Measurements from ENCODE around the gene EPN2. TPM values are rescaled to one million over a fixed set of nuclear protein-coding genes. Genes with fewer than 3 reads are reported as not detected.

The EPN2 gene
- polyA plus RNA-seq, 3 donors: 0.93 TPM; not detected in 2

GRCh38 chr17:19244357-19244756 is 7.2 kb downstream of the EPN2 start:
- TF ChIP-seq CTCF (IDR thresholded peaks at IDR 0.05): no peak
- H4K20me1 ChIP-seq (ENCODE audit: insufficient read depth, low read length): no peaks in the 10 kb centered on the region
- H3K36me3 ChIP-seq (replicated peaks in 1 of 2; ENCODE audit: control insufficient read depth in 1 of 2, insufficient read depth in 2 of 2, low read length in 2 of 2): no peaks in the 10 kb centered on the region
- H3K4me1 ChIP-seq (ENCODE audit: control insufficient read depth in 1 of 2, insufficient read depth in 2 of 2, low read length in 2 of 2): no peaks in the 10 kb centered on the region
- H2AFZ ChIP-seq (ENCODE audit: insufficient read depth, low read depth, low read length, poor library complexity, severe bottlenecking): no peak overlapping the region
- peaks cover 25 to 69% (median 33%) of the 10 kb centered on the region in 3 donors for H3K27me3 Mint-ChIP-seq (ENCODE audit: low read depth in 3 of 3)
- H3K4me2 ChIP-seq (replicated peaks; ENCODE audit: extremely low read depth, low read length, poor library complexity, severe bottlenecking): no peak overlapping the region
- H3K9ac ChIP-seq (ENCODE audit: insufficient read depth, low read length, poor library complexity, severe bottlenecking): no peak overlapping the region
- no peak for DNase-seq
- H3K27ac Mint-ChIP-seq: no peak overlapping the region
- H3K9me3 ChIP-seq (replicated peaks in 1 of 2; ENCODE audit: control insufficient read depth in 1 of 2, insufficient read depth in 1 of 2, low read length in 2 of 2): no peaks in the 10 kb centered on the region
- no peak overlapping the region for H3K4me3 Mint-ChIP-seq
- H3K27ac ChIP-seq (ENCODE audit: low read depth in 1 of 2, low read length in 2 of 2): no peak overlapping the region
- no peaks in the 10 kb centered on the region for H3K36me3 Mint-ChIP-seq
- intact Hi-C loops (cut with micrococcal nuclease): no loop called here
- no peak overlapping the region for H3K4me3 ChIP-seq (replicated peaks in 1 of 3; ENCODE audit: low read depth in 2 of 3, low read length in 3 of 3)
- no peaks in the 10 kb centered on the region for H3K4me1 Mint-ChIP-seq
- 96% methylated on average over 3 of the region's 8 CpGs for WGBS (ENCODE audit: insufficient coverage)
- peaks cover 0 to 4% (median 0%) of the 10 kb centered on the region in 7 donors for H3K9me3 Mint-ChIP-seq
- peaks cover 8 to 29% of the 10 kb centered on the region in 2 donors for H3K27me3 ChIP-seq (ENCODE audit: control insufficient read depth in 2 of 2, insufficient read depth in 2 of 2, low read length in 2 of 2)
- no peaks in the 10 kb centered on the region for H3K79me2 ChIP-seq (ENCODE audit: insufficient read depth, low read length)

GRCh38 chr17:19244781-19245180 is 7.6 kb downstream of the EPN2 start:
- Mint-ChIP-seq H3K4me1 (no peaks in the 10 kb centered on the region), H3K4me3 (no peak overlapping the region), H3K27me3 (ENCODE audit: low read depth in 3 of 3) (peaks cover 21 to 66% (median 35%) of the 10 kb centered on the region in 3 donors), H3K27ac (no peak overlapping the region), H3K9me3 (peaks cover 0 to 4% (median 0%) of the 10 kb centered on the region in 7 donors), H3K36me3 (no peaks in the 10 kb centered on the region)
- Histone ChIP-seq H2AFZ (ENCODE audit: insufficient read depth, low read depth, low read length, poor library complexity, severe bottlenecking) (no peak overlapping the region), H3K9me3 (replicated peaks in 1 of 2; ENCODE audit: control insufficient read depth in 1 of 2, insufficient read depth in 1 of 2, low read length in 2 of 2) (no peaks in the 10 kb centered on the region), H4K20me1 (ENCODE audit: insufficient read depth, low read length) (no peaks in the 10 kb centered on the region), H3K27me3 (ENCODE audit: control insufficient read depth in 2 of 2, insufficient read depth in 2 of 2, low read length in 2 of 2) (peaks cover 3 to 25% of the 10 kb centered on the region in 2 donors), H3K4me1 (ENCODE audit: control insufficient read depth in 1 of 2, insufficient read depth in 2 of 2, low read length in 2 of 2) (no peaks in the 10 kb centered on the region), H3K4me3 (replicated peaks in 1 of 3; ENCODE audit: low read depth in 2 of 3, low read length in 3 of 3) (no peak overlapping the region), H3K4me2 (replicated peaks; ENCODE audit: extremely low read depth, low read length, poor library complexity, severe bottlenecking) (no peak overlapping the region), H3K79me2 (ENCODE audit: insufficient read depth, low read length) (no peaks in the 10 kb centered on the region), H3K36me3 (replicated peaks in 1 of 2; ENCODE audit: control insufficient read depth in 1 of 2, insufficient read depth in 2 of 2, low read length in 2 of 2) (no peaks in the 10 kb centered on the region), H3K27ac (ENCODE audit: low read depth in 1 of 2, low read length in 2 of 2) (no peak overlapping the region), H3K9ac (ENCODE audit: insufficient read depth, low read length, poor library complexity, severe bottlenecking) (no peak overlapping the region)
- intact Hi-C loops (cut with micrococcal nuclease): no loop called here
- 82% methylated on average over 2 of the region's 3 CpGs for WGBS (ENCODE audit: insufficient coverage)
- no peak for TF ChIP-seq CTCF (IDR thresholded peaks at IDR 0.05)
- DNase-seq: no peak

Measured in CD14-positive monocyte (primary cell).